SK-N-MC (cell line): ENCODE data around the gene ZCCHC7.
"Not testable (repeated sequence)": the region's sequence is repeated elsewhere in the genome, so short reads cannot be mapped to it uniquely, and the experiment has no call there.

Source experiments
- DNase-seq: peaks from one replicate; pipeline ENCODE4 v3.0.0-alpha.2; 2011; ENCODE audit warnings: low read depth, low spot score
- H3K27ac ChIP-seq: fragments of 200-600 bp; sonication (generic); 2 replicates; pipeline ENCODE4 v1.5.1; 2016; ENCODE audit warnings: mixed run types
- H3K36me3 ChIP-seq: fragments of 200-600 bp; sonication (generic); 2 replicates; pipeline ENCODE4 v1.6.1; 2017; ENCODE audit warnings: antibody characterized with exemption, low read length, mixed read lengths; ENCODE audit not compliant: insufficient read depth
- H3K4me3 ChIP-seq: fragments of 200-600 bp; sonication (generic); 2 replicates; pipeline ENCODE4 v1.5.1; 2016
- H3K9ac ChIP-seq: fragments of 200-600 bp; sonication (generic); 2 replicates; pipeline ENCODE4 v1.8.0; 2017; ENCODE audit warnings: mixed run types, mixed read lengths; ENCODE audit not compliant: insufficient read length
- H3K9me3 ChIP-seq: fragments of 200-600 bp; sonication (generic); 2 replicates; pipeline ENCODE4 v1.6.1; 2017; ENCODE audit warnings: low read depth, mild to moderate bottlenecking, antibody characterized with exemption, low read length, moderate library complexity, mixed read lengths
- EZH2 ChIP-seq: fragments of 200-600 bp; sonication (generic); IDR thresholded peaks from one replicate; pipeline ENCODE4 v1.6.1; 2017; ENCODE audit warnings: antibody characterized with exemption
- FOXP2 ChIP-seq: optimal IDR thresholded peaks from 2 replicates; pipeline ENCODE3; 2011; ENCODE audit warnings: mild to moderate bottlenecking, moderate library complexity; ENCODE audit not compliant: insufficient read depth; ENCODE audit errors: extremely low read length, control extremely low read depth
- POLR2AphosphoS5 ChIP-seq: IDR thresholded peaks from 2 replicates; pipeline ENCODE4 v1.6.1; 2012; ENCODE audit warnings: mild to moderate bottlenecking, low read depth, low read length, borderline replicate concordance

The ZCCHC7 gene

GRCh38 chr9:37392272-37392671, 271.9 kb downstream of the ZCCHC7 start:
- DNase-seq: no peak
- TF ChIP-seq FOXP2: no peak
- TF ChIP-seq EZH2: no peak
- TF ChIP-seq POLR2AphosphoS5: no peak
- H3K9ac ChIP-seq: no peak overlapping the region
- H3K27ac ChIP-seq: no peak overlapping the region
- no peaks in the 10 kb centered on the region for H3K9me3 ChIP-seq
- no peak overlapping the region for H3K4me3 ChIP-seq
- H3K36me3 ChIP-seq: no peaks in the 10 kb centered on the region

GRCh38 chr9:37395229-37395628, 274.9 kb downstream of the ZCCHC7 start:
- H3K27ac ChIP-seq: no peak overlapping the region
- H3K9me3 ChIP-seq: no peaks in the 10 kb centered on the region
- no peak overlapping the region for H3K9ac ChIP-seq

GRCh38 chr9:37395663-37396062, 275.3 kb downstream of the ZCCHC7 start:
- Histone ChIP-seq H3K9ac (no peak overlapping the region), H3K9me3 (no peaks in the 10 kb centered on the region), H3K27ac (no peak overlapping the region), H3K36me3 (no peaks in the 10 kb centered on the region), H3K4me3 (no peak overlapping the region)
- no peak for DNase-seq
- TF ChIP-seq FOXP2 (no peak), POLR2AphosphoS5 (no peak), EZH2 (no peak)

More at GRCh38 chr9:37395229-37395628, 274.9 kb downstream of the ZCCHC7 start:
- Histone ChIP-seq H3K36me3 (no peaks in the 10 kb centered on the region), H3K4me3 (no peak overlapping the region)
- no peak for DNase-seq
- TF ChIP-seq EZH2 (no peak), FOXP2 (no peak), POLR2AphosphoS5 (no peak)

- H3K27ac ChIP-seq, H3K9ac ChIP-seq, H3K4me3 ChIP-seq, H3K9me3 ChIP-seq, DNase-seq, H3K36me3 ChIP-seq: not testable (repeated sequence)
Observed at GRCh38 chr9:37397948-37398347, 277.6 kb downstream of the ZCCHC7 start.

GRCh38 chr9:37398464-37399025, 278.2 kb downstream of the ZCCHC7 start:
- no peak for DNase-seq
- Histone ChIP-seq H3K36me3 (no peaks in the 10 kb centered on the region), H3K4me3 (no peak overlapping the region), H3K27ac (no peak overlapping the region), H3K9ac (no peak overlapping the region), H3K9me3 (no peaks in the 10 kb centered on the region)
- TF ChIP-seq EZH2: no peak
- no peak for TF ChIP-seq POLR2AphosphoS5
- no peak for TF ChIP-seq FOXP2

GRCh38 chr9:37399336-37399735, 279.0 kb downstream of the ZCCHC7 start:
- TF ChIP-seq POLR2AphosphoS5: no peak
- TF ChIP-seq EZH2: no peak
- TF ChIP-seq FOXP2: no peak
- Histone ChIP-seq H3K4me3 (no peak overlapping the region), H3K9ac (no peak overlapping the region)

GRCh38 chr9:37404590-37404989, 284.2 kb downstream of the ZCCHC7 start:
- H3K27ac ChIP-seq: no peak overlapping the region
- TF ChIP-seq POLR2AphosphoS5: no peak
- TF ChIP-seq FOXP2: no peak
- no peak for TF ChIP-seq EZH2
- DNase-seq: no peak
- no peaks in the 10 kb centered on the region for H3K9me3 ChIP-seq
- H3K4me3 ChIP-seq: no peak overlapping the region
- H3K36me3 ChIP-seq: no peaks in the 10 kb centered on the region
- no peak overlapping the region for H3K9ac ChIP-seq

More at GRCh38 chr9:37399336-37399735, 279.0 kb downstream of the ZCCHC7 start:
- Histone ChIP-seq H3K9me3 (no peaks in the 10 kb centered on the region), H3K36me3 (no peaks in the 10 kb centered on the region), H3K27ac (no peak overlapping the region)
- DNase-seq: no peak

GRCh38 chr9:37405350-37405749, 285.0 kb downstream of the ZCCHC7 start:
- TF ChIP-seq EZH2 (no peak), FOXP2 (no peak), POLR2AphosphoS5 (no peak)
- DNase-seq: no peak
- Histone ChIP-seq H3K4me3 (no peak overlapping the region), H3K27ac (no peak overlapping the region), H3K9me3 (no peaks in the 10 kb centered on the region), H3K36me3 (no peaks in the 10 kb centered on the region), H3K9ac (no peak overlapping the region)

GRCh38 chr9:37405764-37406380, 285.5 kb downstream of the ZCCHC7 start:
- no peak for DNase-seq
- H3K9me3 ChIP-seq: no peaks in the 10 kb centered on the region
- H3K9ac ChIP-seq: no peak overlapping the region
- TF ChIP-seq POLR2AphosphoS5 (no peak), EZH2 (no peak), FOXP2 (no peak)
- H3K27ac ChIP-seq: no peak overlapping the region
- no peaks in the 10 kb centered on the region for H3K36me3 ChIP-seq
- H3K4me3 ChIP-seq: no peak overlapping the region
